NCI-H1048 (cell line): ENCODE data around the gene PTPRA.
"Not testable (repeated sequence)": the region's sequence is repeated elsewhere in the genome, so short reads cannot be mapped to it uniquely, and the experiment has no call there.

Source experiments
- DNase-seq: peaks from one replicate; lab custom pipeline; 2025; lab: John Stamatoyannopoulos, UW

Gene PTPRA

DNA sequence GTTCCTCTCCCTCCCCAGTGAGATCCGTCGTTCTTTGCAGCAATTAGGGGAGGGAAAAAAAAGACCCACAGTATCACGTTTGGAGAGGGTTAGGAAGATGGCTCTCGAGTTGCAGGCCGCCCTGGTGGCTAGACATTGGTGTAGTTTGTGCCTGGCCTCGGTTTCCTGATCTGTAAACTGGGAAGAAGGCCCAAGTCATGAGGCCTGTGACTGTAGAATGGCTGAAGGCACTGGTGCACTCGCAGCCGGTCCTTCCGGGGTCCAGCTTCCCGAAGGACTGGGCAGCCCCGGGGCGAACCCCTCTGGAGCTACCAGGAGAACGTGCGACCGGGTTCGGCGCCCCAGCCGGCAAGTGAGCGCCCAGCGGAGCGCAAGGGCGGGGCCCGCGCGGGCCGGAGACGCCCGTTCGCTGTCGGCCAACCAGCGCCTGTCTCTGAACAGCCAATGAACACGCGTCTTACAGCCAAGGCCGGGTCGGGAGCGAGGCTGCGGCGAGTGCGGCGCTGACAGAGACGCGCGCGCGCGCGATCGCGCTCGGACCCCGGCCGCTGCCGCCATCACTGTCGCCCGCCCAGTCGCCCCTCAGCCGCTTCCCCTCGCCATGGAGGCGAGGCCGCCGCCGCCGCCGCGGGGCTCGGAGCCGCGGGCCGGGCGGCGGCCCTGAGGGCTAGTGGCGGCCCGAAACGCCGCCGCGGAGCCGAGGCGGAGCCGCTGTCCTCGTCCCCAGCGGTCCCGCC is at the start of gene PTPRA:
Gene PTPRA (plus strand): TSS at position 472 of the 737 bp plus-strand sequence. CDS start 90,797 bp downstream, outside the sequence.
- DNase-seq = peak; percentile 81

- no peak for DNase-seq
Observed at GRCh38 chr20:2825761-2826160, 47.5 kb upstream of the PTPRA start.

DNA sequence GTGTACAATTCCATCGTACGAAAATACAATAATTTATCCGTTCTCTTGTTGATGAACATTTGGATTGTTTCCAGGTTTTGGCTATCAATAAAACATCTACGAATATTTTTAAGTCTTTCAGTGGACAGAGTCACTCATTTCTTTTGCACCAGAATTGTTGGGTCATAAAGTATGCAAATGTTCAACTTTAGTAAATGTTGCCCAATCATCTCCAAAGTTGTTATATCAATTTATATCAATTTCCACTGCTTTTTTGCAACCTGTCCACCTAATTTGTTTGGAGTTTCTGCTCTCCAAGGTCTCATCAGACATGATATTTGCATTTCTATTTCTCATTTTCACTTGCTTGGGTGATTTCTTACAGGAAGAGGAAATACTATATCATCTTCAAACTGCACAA is 46.6 kb upstream of the PTPRA start:
- DNase-seq = no peak

DNA sequence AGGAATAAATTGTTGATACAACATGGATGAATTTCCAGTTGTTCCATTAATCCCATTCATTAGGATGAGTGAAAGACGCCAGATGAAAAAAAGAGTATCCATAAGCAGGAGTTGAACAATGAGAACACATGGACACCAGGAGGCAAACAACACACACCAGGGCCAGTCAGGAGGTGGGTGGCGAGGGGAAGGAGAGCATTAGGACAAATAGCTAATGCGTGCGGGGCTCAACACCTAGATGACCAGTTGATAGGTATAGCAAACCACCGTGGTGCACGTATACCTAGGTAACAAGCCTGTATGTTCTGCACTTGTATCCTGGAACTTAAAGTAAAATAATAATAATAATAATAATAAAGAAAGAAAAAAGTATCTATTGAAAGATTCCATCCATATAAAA is 43.9 kb upstream of the PTPRA start:
- no peak for DNase-seq

GRCh38 chr20:2831206-2831605 is 42.1 kb upstream of the PTPRA start:
- not testable (repeated sequence) for DNase-seq

DNA sequence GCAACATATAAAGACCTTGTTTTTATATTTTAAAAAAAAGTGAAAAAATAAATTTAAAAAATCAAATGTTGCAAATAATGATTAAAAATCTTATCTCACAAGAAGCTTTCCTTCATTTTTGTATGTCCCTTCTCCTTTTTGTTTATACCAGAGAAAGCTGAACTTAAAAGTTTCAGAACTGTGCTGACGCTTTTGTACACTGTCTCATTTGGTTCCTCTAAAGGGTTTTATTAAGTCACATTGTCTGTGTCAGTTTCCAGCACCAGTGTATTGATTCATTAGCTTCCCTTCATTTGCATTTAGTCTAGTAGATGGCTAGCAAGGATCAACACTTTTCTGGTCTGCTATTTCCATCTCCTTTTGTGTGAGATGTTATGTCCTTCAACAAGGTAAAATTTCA is 39.5 kb upstream of the PTPRA start:
- DNase-seq = no peak

GRCh38 chr20:2834401-2835110 is 38.7 kb upstream of the PTPRA start:
- no peak for DNase-seq

DNA sequence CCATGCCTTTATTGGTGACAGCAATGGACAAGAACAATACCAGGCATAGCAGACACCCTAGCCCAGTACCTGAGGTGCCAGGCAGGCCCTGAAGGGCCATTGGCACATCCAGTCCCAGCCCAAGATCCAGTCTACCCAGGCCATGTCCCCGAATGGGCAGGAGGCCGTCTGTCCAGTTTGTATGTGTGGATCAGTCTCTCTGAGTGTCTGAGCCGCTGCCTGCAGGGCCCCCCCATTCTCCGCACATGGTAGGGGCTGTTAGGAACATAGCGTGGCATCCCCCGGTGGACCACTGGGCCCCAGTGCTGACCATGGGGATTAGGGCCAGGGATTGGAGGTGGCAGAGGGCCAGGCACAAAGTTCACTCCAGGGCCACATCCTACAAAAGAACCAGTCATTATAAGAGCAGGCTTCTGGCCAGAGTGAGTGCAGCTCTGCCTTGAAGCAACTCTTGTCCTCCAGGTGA is 37.9 kb upstream of the PTPRA start:
- DNase-seq = no peak

DNA sequence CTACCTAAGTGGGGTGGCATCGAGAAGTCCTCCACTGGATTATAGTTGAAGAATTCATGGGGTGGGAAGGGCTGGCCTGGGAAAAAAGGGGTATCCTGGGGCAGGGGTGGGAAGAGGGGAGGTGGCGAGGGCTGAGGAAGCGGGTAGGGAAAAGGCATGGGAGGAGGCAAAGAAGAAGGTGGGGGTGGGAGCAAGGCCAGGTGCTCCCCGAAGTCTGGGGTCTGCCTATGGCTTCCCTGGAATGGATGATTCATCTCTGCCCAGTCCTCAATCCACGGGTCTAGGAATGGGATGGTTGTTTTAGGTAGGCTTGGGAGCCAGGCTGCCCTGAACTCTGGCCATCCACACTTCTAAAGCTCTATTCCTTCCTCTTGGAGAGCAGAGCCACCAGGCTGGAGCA is 37.2 kb upstream of the PTPRA start:
- DNase-seq = no peak

- DNase-seq = no peak
Observed at GRCh38 chr20:2837221-2837960, 35.9 kb upstream of the PTPRA start.

- DNase-seq = no peak
Observed at GRCh38 chr20:2838170-2838797, 35.0 kb upstream of the PTPRA start.

DNA sequence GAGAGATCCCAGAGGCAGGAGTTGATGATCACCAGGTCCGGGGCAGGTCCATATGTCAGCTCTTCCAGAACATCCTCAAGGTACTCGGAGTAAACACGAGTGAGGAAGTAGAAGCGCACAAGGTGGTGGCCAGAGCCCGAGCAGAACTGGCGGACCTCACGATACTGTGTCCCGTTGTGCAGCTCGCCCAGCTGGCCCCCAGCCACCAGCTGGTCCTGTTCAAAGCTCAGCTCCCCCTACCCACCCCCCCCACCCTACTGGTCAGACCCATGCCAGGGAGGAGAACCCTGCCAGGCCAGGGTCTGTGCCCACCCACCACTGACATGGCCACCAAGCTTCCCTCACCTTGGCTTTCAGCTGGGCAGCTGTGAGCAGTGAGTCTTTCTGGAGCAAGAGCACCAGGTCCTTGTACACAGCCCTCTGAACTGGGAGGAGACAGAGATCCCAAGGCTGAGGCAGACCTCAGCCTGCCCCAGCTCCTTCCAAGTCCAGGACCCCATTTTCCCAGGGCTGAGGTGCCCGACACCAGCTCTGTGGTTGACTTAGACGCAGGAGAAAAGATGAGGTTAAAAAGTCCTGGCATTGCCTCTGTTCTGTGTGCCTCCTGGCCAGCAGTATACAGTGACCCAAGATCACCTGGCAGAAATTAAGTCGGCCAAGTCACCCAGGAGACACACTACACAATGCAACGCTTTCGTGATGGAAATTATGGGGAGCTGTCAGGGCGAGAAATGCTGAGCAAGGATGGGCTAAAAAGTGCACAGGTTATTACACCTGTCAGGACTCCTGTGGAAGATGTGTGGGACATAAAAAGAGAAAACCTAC is 34.2 kb upstream of the PTPRA start:
- no peak for DNase-seq

- no peak for DNase-seq
Observed at GRCh38 chr20:2839732-2840137, 33.5 kb upstream of the PTPRA start.

DNA sequence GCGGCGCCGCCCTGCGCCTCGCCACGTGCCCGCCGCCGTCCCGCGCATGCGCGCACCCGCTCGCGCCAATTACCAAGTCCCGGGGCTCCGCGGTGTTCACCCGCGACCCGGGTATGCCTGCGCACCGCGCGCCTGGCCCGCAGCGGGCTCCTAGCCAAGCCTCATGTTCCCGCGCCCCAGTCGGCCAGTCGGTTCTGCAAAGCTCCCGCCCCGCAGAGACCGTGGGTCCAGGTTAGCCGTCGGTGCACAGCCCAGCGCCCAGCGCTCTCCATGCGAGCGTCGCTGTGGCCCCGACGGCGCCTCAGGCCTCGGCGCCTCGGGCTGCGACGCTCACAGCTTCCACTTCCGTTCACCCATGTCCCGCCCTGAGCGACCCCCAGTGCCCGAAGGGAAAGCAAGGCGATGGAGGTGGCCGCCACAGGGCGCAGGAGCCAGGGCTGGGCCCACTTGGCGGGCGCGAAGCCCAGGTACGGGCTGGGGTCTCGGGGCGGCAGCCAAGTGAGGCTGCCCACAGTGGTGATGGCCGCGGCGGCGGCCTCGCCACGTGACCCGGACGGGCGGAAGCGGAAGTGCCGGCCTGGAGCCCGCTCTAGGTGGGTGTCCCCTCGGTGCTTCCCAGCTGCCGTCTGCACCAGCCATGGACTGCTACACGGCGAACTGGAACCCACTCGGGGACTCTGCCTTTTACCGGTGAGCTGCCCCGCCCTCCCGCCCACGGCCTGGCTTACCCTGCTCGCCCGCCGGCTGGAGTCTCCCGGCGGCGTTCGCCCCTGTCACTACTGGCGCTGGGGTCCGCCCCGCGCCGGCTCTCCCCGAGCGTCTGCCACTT is 32.9 kb upstream of the PTPRA start, which contains the start of the genes PCED1A and VPS16:
Gene PCED1A (minus strand): TSS at position 518 of the 829 bp plus-strand sequence. CDS start 743 bp downstream, outside the sequence.
Gene VPS16 (plus strand): TSS at position 608 of the 829 bp plus-strand sequence. CDS start 30 bp downstream, at position 638.
- DNase-seq = peak; percentile 61

GRCh38 chr20:2840967-2841531 is 32.2 kb upstream of the PTPRA start:
- DNase-seq = no peak

DNA sequence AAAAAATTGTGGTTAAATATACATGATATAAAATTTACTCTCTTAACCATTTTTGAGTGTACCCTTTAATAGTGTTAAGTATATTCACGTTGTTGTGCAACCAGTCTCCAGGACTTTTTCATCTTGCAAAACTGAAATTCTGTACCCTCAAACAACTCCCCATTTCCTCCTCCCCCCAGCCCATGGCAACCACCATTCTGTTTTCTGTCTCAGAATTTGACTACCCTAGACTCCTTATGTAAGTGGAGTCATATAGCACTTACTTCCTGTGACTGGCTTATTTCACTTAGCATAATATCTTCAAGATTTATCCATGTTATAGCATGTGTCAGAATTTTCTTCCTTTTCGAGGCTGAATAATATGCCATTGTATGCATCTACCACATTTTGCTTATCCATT is 27.7 kb upstream of the PTPRA start:
- no peak for DNase-seq

- DNase-seq = no peak
Observed at GRCh38 chr20:2846698-2847097, 26.6 kb upstream of the PTPRA start.

DNA sequence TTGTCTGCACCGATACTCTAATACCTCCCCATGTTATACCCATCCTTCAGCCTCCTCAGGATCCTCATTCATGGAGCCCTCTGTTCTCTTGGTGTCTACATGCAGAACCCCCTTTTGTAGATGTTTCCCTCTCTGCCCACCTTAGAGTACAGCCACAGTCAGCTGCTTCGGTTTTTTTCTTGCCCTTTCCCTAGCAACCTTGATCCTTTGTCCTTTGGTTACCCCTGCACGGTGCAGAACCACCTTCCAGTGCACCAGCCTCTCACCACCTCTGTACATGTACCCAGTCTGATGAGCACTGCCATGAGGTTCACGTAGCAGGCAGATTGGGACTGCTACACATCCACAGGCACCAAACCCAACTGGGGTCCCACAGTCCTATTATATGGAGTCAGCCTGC is 25.5 kb upstream of the PTPRA start:
- no peak for DNase-seq

DNA sequence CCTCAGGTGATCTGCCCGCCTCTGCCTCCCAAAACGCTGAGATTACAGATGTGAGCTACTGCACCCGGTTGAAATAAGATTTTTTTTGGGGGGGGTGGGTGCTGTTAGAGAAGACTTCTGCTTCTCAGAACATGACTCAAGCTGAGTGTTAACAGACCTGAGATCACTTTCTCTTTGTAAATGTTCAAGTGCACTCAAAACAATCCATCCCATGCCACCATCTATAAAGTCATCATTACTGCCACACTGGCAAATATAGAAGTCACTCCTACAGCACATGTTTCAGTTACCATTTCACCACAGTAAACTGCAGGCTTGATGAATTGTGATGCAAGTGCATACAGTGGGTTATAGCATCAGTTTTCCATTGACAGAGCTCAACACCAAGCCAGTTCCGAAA is 23.8 kb upstream of the PTPRA start:
- no peak for DNase-seq

DNA sequence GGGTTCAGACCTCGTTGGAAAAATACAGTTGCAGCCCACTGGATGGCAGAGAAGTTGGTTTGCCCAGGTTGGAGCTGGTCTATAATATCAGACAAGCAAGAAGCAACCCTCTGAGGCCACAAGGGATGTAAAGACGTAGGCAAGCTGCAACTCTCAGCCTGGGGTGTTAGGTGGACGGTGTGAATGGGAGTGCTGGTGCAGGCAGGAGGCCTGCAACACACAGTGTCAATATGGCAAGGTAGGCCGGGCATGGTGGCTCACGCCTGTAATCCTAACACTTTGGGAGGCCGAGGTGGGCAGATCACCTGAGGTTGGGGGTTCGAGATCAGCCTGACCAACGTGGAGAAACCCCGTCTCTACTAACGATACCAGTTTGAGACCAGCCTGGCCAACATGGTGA is 22.2 kb upstream of the PTPRA start:
- DNase-seq = no peak
